GM18907 (cell line): ENCODE data around the gene RNASE2.
"Not testable (repeated sequence)": the region's sequence is repeated elsewhere in the genome, so short reads cannot be mapped to it uniquely, and the experiment has no call there.

Experiments
- ATAC-seq: cut with Tn5 transposase; IDR thresholded peaks from one replicate; pipeline ENCODE4 v1.9.1; 2021; ENCODE audit warnings: mild to moderate bottlenecking, moderate library complexity; ENCODE audit not compliant: unreplicated experiment

Gene RNASE2

DNA sequence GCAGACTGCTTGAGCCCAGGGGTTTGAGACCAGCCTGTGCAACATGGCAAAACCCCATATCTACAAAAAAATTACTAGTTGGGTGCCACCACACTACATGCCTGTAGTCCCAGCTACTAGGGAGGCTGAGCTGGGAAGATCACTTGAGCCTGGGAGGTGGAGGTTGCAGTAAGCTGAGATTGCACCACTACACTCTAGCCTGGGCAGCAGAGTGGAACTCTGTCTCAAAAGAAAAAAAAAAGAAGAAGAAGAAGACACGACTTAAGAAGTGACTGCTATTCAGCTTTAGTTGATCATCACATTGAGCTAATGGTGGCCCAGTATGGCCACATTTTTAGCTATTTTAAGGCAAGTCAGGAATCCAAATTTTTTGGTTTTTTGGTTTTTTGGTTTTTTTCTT, 25.6 kb downstream of the RNASE2 start:
- ATAC-seq, result no peak

DNA sequence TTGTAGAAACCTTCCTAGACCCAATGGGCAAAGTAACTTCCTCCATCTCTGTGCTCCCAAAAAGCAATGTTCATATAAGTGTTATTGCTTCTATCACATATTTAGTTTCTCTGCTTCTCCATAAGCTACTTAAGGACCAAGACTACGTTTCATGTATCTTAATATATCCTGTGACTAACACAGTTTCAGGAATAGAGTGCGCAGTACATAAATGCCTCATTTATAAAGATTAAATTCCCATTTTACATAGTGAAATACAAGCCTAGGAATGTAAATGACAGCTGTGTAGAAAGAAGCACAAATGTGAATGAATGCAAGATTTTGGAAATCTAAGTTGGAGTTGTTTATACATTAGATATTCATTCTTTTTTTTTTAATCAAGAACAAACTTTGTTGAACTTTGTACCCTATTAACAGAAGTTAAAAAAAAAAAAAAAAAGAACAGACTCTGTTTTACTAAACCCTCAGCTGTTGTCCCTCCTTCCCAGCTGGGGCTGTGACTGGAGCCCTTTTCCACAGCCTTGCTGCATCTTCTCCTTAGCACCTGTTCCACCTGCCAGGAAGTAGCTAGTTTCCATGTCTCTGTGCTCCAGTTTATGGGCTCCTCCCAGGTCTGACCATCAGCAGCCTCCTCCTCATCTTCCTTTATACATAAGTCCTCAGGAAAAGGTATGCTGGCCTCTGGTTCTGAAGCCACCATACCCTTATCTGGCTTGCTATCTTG, 27.5 kb downstream of the RNASE2 start:
- ATAC-seq, result no peak

DNA sequence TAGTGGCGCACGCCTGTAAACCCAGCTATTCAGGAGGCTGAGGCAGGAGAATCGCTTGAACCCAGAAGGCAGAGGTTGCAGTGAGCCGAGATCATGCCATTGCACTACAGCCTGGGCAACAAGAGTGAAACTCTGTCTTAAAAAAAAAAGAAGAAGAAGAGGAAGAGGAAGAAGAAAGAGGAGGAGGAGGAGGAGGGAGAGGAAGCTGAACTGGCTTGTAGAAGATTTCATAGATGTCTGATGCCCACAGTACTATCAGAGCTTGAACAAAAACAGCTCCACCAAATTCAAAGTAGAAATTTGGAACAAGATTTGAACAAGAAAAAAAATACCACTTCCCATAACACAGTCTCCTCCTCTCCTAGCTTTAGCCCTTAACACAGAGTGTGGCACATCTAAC, 30.4 kb downstream of the RNASE2 start:
- ATAC-seq, result not testable (repeated sequence)

GRCh38 chr14:20986811-20987210, 31.5 kb downstream of the RNASE2 start:
- ATAC-seq, result no peak

DNA sequence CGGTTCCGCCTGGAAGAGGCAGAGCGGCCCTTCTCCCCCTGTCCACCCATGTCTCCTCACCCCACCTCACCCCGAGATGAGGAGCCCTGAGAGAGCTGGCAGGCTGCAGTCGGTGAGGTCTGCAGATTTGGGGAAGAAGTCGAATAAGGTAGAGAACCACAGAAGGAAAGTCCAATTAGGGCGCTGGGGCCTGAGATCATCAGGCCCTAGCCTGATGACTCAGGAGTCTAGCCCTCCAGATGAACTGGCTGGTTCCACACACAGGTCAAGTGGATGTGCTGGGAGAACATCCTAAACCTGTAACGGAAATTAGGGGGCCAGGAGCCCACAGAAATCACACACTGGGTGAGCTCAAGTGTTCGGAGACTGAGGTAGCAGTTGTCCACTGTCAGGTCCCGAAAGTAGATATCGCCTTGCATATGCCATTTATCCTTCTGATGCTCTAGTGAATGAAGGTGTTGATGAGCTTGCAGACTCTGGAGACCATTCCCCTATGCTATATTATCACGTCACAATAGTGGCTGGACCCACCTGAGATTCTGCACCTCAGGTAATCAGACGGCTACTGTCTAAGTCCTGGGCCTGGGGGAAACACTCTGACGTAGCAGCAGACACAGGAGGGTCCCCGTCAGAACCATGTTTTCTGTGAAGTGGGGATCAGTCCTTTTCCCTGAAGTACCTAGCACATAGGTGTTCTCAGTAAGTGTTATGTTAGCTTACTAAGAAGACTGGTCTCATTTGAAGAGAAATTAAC, 33.6 kb downstream of the RNASE2 start:
- no peak for ATAC-seq

DNA sequence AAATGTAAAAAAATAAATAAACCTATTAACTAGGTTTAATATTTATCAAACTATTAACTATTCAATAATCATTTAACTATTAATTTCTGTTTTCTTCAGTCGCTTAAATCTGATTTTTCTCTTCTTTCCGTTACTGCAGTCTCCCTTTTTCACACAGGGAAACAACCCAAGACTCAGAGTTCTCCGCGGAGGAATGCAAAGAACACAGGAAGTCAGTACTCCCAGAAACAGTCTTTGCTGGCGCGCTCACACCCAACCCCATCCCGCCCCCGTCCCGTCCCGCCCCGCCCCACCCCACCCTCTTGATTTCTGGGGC, 34.1 kb downstream of the RNASE2 start:
- no peak for ATAC-seq

DNA sequence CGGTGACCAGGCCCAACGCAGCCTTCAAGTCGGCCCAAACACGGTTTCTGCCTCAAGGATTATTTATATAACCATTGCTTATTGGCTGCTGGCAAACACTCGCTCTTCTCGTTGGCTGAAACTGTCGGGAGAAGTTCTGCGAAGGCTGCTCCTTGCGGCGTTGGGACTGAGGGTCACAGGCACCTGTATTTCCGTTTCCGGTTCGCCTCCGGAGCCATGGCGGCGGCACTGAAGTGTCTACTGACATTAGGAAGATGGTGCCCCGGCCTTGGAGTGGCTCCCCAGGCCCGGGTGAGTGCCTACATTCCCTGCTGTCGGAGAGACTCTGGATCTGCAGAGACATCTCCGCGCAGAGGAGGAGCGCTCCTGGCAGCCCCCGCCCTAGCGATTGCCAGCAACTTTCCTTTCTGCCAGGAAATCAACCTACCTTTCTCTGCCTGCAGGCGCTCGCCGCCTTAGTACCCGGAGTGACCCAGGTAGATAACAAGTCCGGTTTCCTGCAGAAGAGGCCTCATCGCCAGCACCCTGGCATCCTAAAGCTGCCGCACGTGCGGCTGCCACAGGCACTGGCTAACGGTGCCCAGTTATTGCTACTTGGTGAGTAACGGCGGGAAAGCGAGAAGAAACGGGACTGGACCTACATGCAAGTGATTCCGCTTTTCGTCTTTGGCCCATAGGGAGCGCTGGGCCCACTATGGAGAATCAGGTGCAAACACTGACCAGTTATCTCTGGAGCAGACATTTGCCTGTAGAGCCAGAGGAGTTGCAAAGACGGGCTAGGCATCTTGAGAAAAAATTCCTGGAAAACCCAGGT, 34.7 kb downstream of the RNASE2 start, which contains the start of gene METTL17:
METTL17 (plus strand) TSS at position 194 of the 814 bp plus-strand sequence; CDS start at position 217, 23 bp downstream.
- peak; percentile 97 for ATAC-seq

- ATAC-seq, result no peak
Measured at GRCh38 chr14:20996521-20996920, 41.2 kb downstream of the RNASE2 start.

- no peak for ATAC-seq
Measured at GRCh38 chr14:20997115-20997514, 41.8 kb downstream of the RNASE2 start.

DNA sequence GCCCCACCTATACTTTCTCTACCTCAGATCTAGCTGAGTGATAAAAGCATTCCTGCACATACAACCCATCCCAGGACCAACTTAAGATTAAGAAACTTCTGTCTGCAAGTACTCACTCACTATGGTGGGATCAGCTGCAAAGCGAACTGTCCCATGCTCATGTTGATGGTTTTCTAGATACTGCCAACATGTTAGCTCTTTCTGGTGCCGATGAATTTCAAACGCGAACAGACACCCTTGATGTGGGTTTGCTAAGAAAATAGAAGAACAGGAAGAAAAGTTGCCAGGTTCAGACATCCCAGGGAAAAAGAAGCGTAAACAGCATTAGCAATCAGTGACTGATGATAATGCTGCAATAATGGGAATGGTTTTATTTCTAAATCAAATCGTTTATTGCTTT, 42.3 kb downstream of the RNASE2 start:
- ATAC-seq, result no peak

DNA sequence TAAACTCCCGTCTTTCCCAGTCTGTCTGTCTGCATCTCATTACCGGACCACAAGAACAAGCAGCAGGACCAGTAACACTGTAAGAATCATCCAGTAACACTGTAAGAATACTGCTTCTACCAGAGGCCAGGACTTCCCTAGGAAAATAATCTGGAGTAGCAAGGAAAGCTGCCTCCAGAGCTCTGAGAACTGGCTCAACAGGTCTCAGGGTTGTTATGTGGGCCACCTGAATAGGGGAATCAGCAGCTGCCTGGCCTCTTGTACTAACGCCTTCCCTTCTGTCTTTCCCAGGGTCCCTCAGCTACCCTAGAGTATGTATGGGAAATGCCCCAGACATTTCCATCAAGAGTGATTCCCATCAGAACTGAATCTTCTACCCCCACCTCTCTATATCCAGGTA, 42.9 kb downstream of the RNASE2 start:
- no peak for ATAC-seq

DNA sequence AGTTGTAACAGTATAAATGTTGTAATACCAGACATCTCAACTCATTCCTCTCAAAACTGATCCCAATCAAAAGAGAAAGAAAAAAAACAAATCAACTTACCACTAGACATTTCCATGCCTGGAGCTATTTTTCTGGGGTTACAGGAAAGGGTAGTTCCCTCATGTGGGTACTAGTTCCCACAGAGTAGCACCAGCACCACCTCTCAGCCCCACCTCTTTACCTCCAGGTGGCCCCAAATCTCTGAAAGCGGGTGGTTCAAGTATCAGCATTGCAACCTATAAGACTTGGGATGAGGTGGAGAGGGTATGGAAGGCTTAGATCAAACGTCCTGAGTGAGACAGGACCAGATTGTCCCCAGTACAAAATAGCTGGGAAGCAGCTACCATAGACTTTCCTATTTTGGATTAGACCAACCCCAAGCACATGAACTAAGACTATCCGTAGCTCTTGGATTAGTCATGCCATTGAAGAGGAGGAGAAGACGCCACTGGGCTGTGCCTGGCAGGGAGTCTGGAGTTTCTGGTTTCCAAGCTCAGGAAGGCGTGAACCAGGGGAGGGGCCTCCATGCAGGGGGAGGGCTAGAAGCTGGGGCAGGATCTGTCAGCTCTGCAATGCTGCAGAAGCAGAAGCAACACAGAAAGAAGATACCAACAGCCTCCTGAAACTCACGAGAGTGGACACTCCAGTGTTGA, 43.5 kb downstream of the RNASE2 start, which contains the start of gene SLC39A2:
SLC39A2 (plus strand) TSS at position 620 of the 693 bp plus-strand sequence. CDS start 154 bp downstream, outside the sequence.
- ATAC-seq, result no peak

DNA sequence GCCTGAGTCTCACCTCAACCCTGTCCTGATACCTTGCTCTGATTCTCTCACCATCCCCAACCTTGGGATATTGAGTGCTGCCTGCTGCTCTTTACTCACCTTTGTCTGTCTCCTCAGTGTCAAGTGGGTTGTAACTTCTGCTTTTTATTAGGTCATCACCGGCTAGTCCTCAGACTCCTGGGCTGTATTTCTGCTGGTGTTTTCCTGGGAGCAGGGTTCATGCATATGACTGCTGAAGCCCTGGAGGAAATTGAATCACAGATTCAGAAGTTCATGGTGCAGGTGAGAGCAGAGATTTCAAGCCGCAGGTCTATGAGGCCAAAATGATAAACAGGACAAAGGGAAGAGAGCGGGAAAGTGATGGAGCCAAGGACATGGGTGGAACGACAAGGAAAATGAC, 44.3 kb downstream of the RNASE2 start:
- no peak for ATAC-seq

- ATAC-seq, result no peak
Measured at GRCh38 chr14:21001218-21001617, 45.9 kb downstream of the RNASE2 start.

- no peak for ATAC-seq
Measured at GRCh38 chr14:21003788-21004346, 48.6 kb downstream of the RNASE2 start.
